Kidney epithelial cell (primary cell): ENCODE results near the gene FGA. TPM values are rescaled to one million over a fixed set of nuclear protein-coding genes. Genes with fewer than 3 reads are reported as not detected.

Source experiments
- DNase-seq: peaks from one replicate; pipeline ENCODE4 v3.0.0-alpha.2; 2010; ENCODE audit warnings: low read depth
- H3K27me3 ChIP-seq: 2 replicates; pipeline ENCODE4 v1.6.0; 2011; ENCODE audit warnings: low read length; ENCODE audit not compliant: control insufficient read depth, insufficient read depth
- H3K36me3 ChIP-seq: 2 replicates; pipeline ENCODE4 v1.5.1; 2011; ENCODE audit warnings: low read length; ENCODE audit not compliant: control insufficient read depth, insufficient read depth
- H3K4me3 ChIP-seq: 2 replicates; pipeline ENCODE4 v1.5.1; 2011; ENCODE audit warnings: low read depth, mild to moderate bottlenecking, control low read depth, low read length
- CTCF ChIP-seq: IDR thresholded peaks from 2 replicates; pipeline ENCODE4 v1.5.1; 2011; ENCODE audit warnings: mild to moderate bottlenecking, moderate library complexity, low read length, control low read depth, inconsistent platforms; ENCODE audit not compliant: insufficient read depth, poor library complexity, severe bottlenecking
- total RNA-seq: library from RNA; depleted of rRNA; stranded (reverse); fragments of >200 nt; gene quantifications from 2 replicates; pipeline ENCODE4 v1.2.3, GENCODE V29; 2015

FGA gene
- total RNA-seq, 1 donor from 2014 or later, result not detected

- no peak for DNase-seq
- Histone ChIP-seq H3K36me3 (no peaks in the 10 kb centered on the region), H3K4me3 (no peak overlapping the region), H3K27me3 (no peaks in the 10 kb centered on the region)
- no peak for TF ChIP-seq CTCF
These were observed 16.2 kb downstream of the FGA start for GRCh38 chr4:154574311-154574710.

- Histone ChIP-seq H3K36me3 (no peaks in the 10 kb centered on the region), H3K4me3 (no peak overlapping the region), H3K27me3 (no peaks in the 10 kb centered on the region)
- no peak for DNase-seq
- no peak for TF ChIP-seq CTCF
These were observed 17.2 kb downstream of the FGA start for GRCh38 chr4:154573190-154573870.

- no peaks in the 10 kb centered on the region for H3K36me3 ChIP-seq
- no peak for DNase-seq
- H3K27me3 ChIP-seq, result no peaks in the 10 kb centered on the region
- no peak overlapping the region for H3K4me3 ChIP-seq
- no peak for TF ChIP-seq CTCF
These were observed 21.0 kb downstream of the FGA start for GRCh38 chr4:154569584-154569983.

- no peak for TF ChIP-seq CTCF
- Histone ChIP-seq H3K27me3 (no peaks in the 10 kb centered on the region), H3K4me3 (no peak overlapping the region), H3K36me3 (no peaks in the 10 kb centered on the region)
- no peak for DNase-seq
These were observed 21.5 kb downstream of the FGA start for GRCh38 chr4:154569028-154569427.

GRCh38 chr4:154566639-154567204 lies 23.8 kb downstream of the FGA start:
- no peak for TF ChIP-seq CTCF
- no peak for DNase-seq
- Histone ChIP-seq H3K27me3 (no peaks in the 10 kb centered on the region), H3K36me3 (no peaks in the 10 kb centered on the region), H3K4me3 (no peak overlapping the region)

GRCh38 chr4:154565704-154566103 lies 24.8 kb downstream of the FGA start:
- Histone ChIP-seq H3K27me3 (no peaks in the 10 kb centered on the region), H3K4me3 (no peak overlapping the region), H3K36me3 (no peaks in the 10 kb centered on the region)
- no peak for DNase-seq
- TF ChIP-seq CTCF, result no peak
